Measurements from ENCODE around the gene SLC26A5.

DNA sequence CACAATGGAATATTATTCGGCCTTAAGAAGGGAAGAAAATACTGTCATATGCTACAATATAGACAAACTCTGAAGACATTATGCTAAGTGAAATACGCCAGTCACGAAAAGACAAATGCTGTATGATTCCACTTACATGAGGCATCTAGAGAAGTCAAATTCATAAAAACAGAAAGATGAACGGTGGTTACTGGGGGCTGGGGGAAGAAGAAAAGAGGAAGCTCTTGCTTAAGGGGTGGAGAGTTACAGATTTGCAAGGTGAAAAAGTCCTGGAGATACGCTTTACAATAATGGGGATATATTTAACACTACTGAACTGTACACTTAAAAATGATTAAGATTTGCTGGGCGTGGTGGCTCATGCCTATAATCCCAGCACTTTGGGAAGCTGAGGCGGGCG is 49.5 kb downstream of the SLC26A5 start:
- TF ChIP-seq GATA2 (IDR thresholded peaks at IDR 0.05; ENCODE audit: low read depth, low read length), result no peak
- TF ChIP-seq GATA3 (IDR thresholded peaks at IDR 0.05; ENCODE audit: low read depth, low read length), result no peak

All from SH-SY5Y (cell line).